M059J (cell line): ENCODE measurements around the gene SETDB2. TPM values are rescaled to one million over a fixed set of nuclear protein-coding genes. Genes with fewer than 3 reads are reported as not detected.

Experiments
- DNase-seq: peaks from one replicate; pipeline ENCODE4 v3.0.0-alpha.2; 2012; ENCODE audit warnings: low read depth
- total RNA-seq: library from RNA; depleted of rRNA; stranded (reverse); fragments of >200 nt; shearing (Covaris generic); gene quantifications from 2 replicates; pipeline ENCODE4 v1.2.3, GENCODE V29; 2014; rRNA removed

SETDB2 gene
- total RNA-seq, 1 experiment from 2014 or later = 4.9 TPM

DNA sequence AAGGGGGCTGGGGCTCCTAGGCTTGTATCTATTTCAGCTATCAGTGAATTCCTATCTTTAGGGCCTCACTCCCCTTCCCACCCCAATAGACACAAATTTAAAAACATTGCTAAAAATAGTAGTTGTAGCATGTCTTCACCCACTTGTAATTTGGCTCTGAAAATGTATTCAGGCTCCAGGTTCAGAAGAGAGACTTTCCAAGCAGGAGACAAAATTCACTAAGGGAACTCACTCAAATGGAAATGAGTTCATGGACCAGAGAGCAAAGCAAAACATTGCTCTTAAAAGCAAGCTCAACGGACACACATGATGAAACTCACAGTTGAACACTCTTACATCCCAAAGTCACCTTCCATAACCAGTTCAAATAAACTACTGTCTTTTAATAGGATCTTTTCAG, 88.5 kb downstream of the SETDB2 start:
- no peak for DNase-seq

DNA sequence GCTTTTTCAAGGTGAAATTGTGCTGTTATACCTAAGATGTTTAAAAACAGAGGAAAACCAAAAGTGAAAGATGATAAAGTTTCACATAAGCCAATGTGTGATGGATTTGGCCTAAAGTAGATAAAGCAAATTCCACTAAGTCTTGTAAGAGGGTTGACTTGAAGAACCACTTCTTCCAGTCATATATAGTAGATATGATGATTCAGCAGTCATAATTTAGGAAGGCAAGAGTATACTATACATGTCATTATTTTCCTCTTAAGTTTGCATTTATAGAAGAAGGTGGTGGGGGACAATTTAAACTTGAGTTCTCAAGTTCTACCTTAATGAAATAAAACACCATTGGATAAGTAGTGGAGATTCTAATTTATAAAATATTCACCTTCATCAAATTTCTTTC, 88.9 kb downstream of the SETDB2 start:
- no peak for DNase-seq

DNA sequence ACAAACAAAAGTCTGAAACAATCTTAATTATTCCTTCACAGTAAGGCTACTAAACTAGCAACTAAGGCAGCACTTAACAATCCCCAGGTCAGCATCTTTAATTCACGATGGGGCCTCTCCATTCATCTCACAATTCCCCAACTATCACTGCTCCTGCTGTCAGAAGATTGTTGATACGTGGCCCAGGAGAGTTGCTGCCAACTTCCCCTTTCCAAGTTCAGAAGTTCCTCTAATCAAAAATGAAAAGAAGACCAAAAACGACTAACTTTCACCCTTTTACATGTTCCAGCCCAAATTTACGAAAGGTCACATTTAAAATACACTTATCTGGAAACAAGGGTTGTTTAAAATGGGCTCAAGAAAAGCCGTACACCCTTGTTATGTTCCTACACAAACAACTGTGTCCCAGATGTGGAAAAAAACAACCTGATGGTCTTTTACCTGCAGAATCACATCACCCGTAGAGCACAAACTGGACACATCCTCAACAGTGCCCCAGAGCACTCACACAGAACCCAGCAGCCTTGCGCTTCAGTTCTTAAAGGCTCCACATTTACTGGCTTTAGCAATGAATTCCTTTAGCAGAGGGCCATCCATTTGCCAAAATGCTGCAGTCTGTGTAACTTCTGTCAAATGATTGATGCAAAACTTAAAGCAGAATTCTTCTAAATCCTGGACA, 89.7 kb downstream of the SETDB2 start:
- DNase-seq = no peak

DNA sequence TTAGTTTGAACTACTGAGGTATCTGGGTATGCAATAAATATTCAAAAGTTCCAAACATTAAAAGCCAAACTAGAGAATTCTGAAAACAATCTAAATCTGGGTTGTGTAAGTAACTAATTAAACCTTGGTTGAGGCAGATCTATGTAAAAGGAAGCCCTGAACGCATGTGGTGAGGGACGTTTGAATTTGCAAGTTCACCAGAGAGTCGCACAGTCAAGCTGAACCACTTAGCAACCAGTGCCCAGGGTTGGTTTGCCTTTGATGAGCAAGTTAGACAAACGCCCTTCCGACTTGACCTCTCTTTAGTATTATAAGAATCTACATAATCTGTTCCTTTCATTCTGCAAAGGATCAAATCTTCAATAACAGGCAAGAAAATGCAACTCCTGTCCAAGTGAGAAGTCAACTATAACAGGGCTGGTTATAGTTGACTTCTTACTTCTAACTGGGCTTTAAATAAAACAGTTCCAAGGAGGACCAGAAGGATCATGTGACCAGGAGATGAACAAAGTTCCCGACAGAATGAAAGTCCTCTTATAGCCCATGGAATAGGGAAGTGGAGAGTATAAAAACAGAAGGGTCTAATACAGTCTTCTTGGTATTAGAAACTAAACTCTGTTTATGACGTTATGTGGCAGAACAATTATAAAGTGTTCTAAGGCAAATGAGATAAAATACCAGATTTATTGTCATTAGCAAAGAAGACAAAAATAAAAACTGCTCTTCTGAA, 92.2 kb downstream of the SETDB2 start:
- no peak for DNase-seq

DNA sequence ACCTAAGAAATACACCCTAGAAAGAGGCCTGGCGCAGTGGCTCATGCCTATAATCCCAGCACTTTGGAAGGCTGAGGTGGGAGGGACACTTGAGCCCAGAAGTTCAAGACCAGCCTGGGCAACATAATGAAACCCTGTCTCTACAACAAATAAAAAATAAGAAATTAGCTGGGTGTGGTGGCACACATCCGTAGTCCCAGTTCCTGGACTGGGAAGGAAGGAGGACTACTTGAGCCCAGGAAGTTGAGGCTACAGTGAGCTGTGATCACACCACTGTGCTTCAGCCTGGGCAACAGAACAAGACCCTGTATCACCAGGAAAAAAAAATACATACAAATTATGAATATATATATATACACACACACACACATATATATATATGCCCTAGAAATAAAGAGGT, 94.3 kb downstream of the SETDB2 start:
- DNase-seq = no peak

DNA sequence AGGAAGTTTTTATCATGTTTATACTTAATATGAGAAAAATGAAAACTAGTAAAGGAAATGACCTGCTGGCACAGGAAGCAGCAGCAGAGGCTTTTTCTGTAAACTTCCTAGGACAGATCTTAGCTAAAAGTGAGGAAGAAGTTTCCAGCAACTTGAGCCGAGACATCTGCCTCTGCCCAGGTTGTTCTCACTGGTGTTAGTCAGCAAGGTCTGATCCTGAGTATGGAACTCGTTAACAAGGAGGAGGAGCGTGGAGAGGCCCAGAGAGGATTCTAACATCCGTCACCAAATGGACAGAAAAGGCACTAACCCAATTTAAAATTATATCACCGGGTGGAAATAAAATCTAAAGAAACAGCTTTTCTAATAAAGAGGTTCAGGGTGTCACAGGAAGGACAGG, 95.2 kb downstream of the SETDB2 start:
- no peak for DNase-seq

DNA sequence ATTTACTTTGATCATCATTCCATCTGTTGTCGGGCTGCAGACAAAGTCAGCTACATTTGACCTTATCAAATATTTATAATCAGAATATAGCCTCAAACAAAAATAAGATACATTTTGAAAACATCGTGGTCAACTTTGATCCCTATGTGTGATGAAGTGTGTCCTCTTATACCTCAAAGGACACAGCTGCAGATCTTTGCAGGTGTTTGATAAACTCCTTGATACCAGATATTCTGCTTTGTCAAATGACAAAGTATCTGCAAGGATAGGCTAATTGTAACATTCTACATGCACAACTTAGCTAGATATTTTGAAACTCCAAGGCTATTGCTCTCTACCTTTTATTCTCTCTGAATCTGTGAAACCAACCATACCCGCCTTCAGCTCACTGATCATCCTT, 95.7 kb downstream of the SETDB2 start:
- no peak for DNase-seq

DNA sequence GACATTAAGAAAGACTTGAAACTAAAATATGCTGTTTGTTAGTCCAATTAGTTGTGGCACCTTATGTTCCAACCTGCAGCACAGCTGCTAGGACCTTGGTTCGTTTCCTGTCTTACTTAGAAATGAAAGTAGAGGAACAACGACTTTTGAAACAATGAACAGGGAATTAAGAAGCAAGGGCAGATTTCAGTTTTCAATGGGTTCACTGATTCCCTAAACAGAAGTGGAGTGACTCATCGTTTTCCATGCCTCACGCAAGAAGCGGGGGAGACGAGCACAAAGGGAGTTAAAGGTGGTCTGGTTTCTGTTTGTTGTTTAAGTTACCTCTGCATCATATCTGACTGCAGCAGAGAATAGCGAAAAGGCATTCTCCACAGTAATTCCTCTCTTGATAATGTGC, 96.5 kb downstream of the SETDB2 start:
- DNase-seq = peak; percentile 28

DNA sequence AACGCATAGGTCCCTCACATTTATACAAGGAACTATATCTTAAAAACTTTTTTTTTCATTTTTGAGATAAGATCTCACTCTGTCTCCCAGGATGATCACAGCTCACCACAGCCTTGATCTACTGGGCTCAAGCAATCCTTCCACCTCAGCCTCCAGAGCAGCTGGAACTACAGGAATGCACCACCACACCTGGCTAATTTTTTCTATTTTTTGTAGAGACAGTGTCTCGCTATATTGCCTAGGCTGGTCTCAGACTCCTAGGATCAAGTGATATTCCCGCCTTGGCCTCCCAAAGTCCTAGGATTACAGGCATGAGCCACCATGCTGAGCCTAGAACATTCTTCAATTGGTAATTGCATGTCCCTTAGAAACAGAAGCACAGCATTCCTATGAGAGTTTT, 99.6 kb downstream of the SETDB2 start:
- DNase-seq = no peak

Other genes starting within 250 kb of the SETDB2 start
- not detected in 2 replicates for gene MLNR, start 223.9 kb upstream of the SETDB2 start, total RNA-seq
- gene CDADC1, start 196.3 kb upstream of the SETDB2 start, total RNA-seq = 5.7 and 6.0 TPM in 2 replicates
- 0.94 and 3.1 TPM in 2 replicates for gene CAB39L, start 210 bp upstream of the SETDB2 start, total RNA-seq
- 48.3 and 55.6 TPM in 2 replicates for gene PHF11, start 51.7 kb downstream of the SETDB2 start, total RNA-seq
- gene RCBTB1, start 141.3 kb downstream of the SETDB2 start, total RNA-seq = 8.2 and 12.2 TPM in 2 replicates
- gene ARL11, start 184.2 kb downstream of the SETDB2 start, total RNA-seq = not detected in 2 replicates
- gene EBPL, start 247.2 kb downstream of the SETDB2 start, total RNA-seq = 70.8 and 91.9 TPM in 2 replicates